GM18505 (cell line): ENCODE measurements around the gene LMBR1.
"Not testable (repeated sequence)": the region's sequence is repeated elsewhere in the genome, so short reads cannot be mapped to it uniquely, and the experiment has no call there.

Source experiments
- ATAC-seq: cut with Tn5 transposase; IDR thresholded peaks from one replicate; pipeline ENCODE4 v1.9.1; 2021; ENCODE audit not compliant: unreplicated experiment
- POLR2A ChIP-seq: IDR thresholded peaks from 4 replicates; pipeline ENCODE4 v1.6.1; 2011; ENCODE audit warnings: borderline replicate concordance; ENCODE audit not compliant: insufficient read depth, insufficient read length; ENCODE audit errors: extremely low read depth

Gene LMBR1

DNA sequence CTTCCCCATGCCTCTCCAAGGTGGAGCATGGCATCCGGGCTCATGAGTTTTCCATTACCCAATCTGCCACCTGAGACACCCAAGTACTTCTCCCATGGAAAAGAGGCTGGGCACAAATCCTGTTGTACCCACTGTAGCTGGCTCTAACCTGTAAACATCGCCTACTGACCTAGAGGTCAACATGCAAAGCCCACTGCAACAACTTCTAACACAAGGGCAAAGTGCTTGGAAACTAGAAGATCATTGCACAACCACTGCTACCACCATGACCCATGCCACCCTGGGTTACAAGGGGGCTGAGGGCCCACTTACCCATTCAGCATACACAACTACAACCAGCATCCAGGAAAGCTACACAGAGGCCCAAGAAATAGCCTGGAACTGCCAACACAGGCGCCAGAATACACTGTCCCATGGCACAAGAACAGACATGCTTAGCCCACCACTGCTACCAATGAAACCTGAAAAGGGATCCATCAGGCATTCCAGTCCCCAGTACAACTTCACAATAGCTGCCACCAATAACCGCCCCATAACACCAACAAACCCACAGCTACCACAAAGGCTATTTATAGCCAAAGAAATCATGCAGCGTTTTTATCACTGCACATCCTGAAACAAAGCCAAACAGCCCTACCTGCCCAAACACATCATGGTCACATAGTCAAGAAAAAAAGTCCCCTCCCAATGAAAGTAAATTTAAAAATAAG lies 189.1 kb downstream of the LMBR1 start:
- TF ChIP-seq POLR2A, result no peak
- ATAC-seq, result peak; percentile 64

DNA sequence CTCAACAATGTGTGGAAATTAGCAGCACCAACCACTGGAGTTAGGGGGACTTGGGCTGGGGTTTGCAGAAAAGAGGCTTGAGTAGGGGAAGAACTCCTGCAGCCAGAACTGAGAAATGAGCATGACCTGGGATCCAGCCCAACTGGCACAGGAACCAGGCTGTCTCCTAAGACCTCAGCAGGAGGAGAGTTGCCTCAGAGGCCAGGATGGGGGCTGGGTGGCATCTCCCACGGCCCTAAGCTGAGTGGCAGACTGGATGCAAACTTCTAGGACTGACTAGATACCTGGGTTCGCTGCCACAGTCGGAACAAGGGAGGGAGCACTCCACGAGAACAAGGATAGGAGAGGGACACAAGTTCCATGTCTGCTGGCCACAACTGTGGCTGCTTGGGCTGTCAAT lies 189.8 kb downstream of the LMBR1 start:
- TF ChIP-seq POLR2A, result no peak
- ATAC-seq, result no peak

DNA sequence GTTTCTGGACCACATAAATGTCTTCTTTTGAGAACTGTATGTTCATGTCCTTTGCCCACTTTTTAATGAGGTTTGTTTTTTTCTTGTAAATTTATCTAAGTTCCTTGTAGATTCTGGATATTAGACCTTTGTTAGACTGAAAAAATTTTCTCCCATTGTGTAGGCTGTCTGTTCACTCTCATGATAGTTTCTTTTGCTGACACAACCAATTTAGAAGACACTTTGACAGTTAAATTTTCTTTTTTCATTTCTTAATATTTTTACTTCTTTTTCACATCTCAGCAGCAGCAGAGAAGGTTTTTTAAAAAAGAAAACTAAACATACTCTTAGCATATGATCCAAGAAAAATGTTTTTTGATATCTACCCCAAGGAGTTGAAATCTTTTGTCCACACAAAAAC lies 190.6 kb downstream of the LMBR1 start:
- no peak for TF ChIP-seq POLR2A
- no peak for ATAC-seq

DNA sequence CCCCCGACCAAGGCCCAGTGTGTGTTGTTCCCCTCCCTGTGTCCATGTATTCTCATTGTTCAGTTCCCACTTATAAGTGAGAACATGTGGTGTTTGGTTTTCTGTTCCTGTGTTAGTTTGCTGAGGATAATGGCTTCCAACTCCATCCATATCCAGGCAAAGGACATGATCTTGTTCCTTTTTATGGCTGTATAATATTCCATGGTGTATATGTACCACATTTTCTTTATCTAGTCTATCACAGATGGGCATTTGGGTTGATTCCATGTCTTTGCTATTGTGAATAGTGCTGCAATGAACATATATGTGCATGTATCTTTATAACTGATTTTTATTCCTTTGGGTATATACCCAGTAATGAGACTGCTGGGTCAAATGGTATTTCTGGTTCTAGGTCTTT lies 191.2 kb downstream of the LMBR1 start:
- ATAC-seq, result not testable (repeated sequence)

DNA sequence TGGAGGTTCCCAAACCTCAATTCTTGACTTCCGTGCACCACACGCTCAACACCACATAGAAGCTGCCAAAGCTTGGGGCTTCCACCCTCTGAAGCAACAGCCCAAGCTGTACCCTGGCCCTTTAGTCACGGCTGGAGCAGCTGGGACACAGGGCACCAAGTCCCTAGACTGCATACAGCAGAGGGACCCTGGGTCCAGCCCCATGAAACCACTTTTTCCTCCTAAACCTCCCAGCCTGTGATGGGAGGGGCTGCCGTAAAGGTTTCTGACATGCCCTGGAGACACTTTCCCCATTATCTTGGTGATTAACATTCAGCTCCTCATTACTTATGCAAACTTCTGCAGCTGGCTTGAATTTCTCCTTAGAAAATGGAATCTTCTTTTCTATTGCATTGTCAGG lies 194.5 kb downstream of the LMBR1 start:
- ATAC-seq, result not testable (repeated sequence)

DNA sequence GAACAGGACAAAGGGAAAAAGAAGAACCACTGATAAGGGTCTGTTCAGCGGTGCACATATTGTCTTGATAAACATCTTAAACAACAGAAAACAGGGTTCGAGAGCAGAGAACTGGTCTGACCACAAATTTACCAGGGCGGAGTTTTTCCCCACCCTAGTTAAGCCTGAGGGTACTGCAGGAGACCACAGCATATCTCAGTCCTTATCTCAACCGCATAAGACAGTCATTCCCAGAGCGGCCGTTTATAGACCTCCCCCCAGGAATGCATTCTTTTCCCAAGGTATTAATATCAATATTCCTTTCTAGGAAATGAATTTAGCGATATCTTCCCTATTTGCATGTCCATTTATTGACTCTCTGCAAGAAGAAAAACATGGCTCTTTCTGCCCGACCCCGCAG lies 195.7 kb downstream of the LMBR1 start:
- ATAC-seq, result not testable (repeated sequence)

DNA sequence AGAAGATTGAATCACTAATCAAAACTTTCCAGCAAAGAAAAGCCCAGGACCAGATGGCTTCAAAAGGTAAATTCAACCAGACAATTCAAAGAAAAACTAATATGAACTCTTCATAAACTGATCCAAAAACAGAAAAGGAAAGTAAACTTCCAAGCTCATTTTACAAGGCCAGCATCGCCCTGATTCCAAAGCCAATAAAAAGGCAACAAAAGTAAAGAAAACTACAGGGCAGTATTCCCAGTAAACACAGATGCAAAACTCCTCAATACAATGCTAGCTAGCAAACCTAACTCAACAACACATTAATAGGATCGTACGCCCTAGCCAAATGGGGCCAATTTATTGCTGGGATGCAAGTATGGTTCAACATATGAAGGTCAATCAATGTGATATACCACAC lies 199.4 kb downstream of the LMBR1 start:
- TF ChIP-seq POLR2A, result no peak
- ATAC-seq, result no peak

DNA sequence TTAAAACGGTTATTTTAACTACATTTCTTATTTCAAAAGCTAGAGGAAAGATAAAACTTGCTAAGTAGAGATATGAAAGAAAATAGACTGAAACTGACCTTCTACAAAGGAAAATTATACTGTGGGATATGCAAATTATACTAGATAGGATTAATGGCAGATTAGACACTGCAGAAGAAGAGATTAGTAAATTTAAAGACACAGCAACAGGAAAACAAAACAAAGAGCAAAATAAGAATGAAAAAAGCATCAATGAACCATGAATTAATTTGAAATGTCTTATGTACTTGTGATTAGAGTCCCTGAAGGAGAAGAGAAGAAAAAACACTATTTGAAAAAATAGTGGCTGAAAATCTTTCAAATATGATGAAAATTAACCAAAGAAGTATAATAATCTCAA lies 200.1 kb downstream of the LMBR1 start:
- TF ChIP-seq POLR2A, result no peak
- ATAC-seq, result no peak

DNA sequence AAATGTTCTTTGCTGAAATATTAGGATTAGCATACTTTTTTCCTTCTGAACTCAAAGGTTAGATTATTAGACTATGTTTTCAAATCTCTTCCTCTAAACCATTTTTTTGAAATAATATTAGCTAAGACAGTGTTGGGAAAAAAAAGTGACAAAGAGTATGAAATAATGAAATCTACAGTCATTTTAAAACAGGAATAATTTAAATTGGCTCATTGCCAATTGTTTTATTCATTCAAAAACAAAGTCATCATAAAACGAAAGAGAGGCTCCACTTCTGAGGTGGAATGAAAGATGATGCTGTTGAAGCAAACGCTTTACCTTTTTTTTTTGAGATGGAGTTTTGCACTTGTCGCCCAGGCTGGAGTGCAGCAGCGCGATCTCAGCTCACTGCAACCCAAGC lies 201.2 kb downstream of the LMBR1 start:
- ATAC-seq, result no peak
- TF ChIP-seq POLR2A, result no peak

DNA sequence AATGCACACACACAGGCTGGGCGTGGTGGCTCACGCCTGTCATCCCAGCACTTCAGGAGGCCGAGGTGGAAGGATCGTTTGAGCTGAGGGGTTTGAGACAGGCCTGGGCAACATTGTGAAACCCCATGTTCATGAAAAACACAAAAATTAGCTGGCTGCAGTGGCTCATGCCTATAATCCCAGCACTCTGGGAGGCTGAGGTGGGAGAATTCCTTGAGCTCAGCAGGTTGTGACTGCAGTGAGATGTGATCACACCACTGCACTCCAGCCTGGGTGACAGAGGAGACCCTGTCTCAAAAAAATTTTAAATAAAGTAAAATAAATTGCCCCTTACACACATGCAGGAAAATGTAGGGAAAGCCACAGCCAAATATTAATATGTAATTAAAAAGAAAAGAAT lies 208.3 kb downstream of the LMBR1 start:
- no peak for TF ChIP-seq POLR2A
- no peak for ATAC-seq

DNA sequence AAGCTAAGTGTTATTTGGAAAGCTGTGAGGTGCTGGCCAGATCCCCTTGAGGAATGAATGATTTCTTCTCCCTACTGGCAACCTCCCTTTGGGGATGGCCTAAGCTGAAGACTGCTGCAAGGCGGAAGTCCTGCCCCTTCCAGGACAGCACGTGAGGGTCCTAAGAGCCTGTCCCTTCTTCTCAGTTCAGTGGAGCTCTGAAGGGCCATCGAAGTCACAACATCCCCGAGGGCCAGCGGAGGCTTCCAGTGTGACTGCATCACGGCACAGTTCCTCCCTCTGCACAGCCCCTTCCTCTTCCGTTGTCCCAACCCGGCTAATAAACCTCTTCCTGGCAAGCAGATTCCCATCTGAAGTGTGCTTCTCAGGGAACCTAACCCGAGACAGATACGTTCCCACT lies 208.7 kb downstream of the LMBR1 start:
- ATAC-seq, result no peak

DNA sequence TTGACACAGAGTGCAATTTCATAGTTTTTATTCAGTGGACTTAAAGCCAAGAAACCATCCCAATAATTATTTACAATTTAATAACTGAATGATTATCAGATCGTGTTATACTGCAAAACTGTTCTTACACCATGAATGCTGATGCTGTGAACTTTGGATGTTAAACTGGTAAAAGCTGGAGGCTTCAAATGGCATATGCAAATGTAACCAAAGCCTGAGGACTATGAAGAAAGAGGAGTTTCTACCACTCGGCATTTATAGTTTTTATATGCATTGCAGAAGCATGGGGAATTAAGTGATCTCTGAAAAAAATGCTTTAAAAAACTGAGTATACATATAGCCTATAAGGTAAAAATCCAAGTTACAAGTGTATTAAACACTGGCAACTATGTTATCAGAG lies 210.1 kb downstream of the LMBR1 start:
- TF ChIP-seq POLR2A, result no peak
- ATAC-seq, result no peak

More for the DNA sequence above, 208.7 kb downstream of the LMBR1 start:
- TF ChIP-seq POLR2A, result no peak

DNA sequence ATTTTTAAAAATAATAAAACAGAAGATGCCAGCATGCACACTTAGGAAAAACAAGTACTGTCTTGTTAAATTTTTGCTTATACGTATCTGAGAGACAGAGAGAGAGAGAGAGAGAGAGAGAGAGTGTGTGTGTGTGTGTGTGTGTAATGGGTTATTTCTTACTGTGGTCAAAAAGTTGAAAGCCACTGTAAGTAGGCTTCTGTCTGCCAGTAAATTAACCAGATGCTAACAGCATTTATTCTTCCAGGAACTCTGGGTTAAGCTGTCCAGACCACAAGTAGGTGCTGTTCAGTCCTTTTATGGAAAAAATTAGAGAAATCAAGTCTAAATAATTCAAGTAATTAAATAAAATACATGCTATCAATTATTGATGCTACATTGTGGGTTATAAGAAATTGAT lies 212.7 kb downstream of the LMBR1 start:
- ATAC-seq, result no peak
- no peak for TF ChIP-seq POLR2A

DNA sequence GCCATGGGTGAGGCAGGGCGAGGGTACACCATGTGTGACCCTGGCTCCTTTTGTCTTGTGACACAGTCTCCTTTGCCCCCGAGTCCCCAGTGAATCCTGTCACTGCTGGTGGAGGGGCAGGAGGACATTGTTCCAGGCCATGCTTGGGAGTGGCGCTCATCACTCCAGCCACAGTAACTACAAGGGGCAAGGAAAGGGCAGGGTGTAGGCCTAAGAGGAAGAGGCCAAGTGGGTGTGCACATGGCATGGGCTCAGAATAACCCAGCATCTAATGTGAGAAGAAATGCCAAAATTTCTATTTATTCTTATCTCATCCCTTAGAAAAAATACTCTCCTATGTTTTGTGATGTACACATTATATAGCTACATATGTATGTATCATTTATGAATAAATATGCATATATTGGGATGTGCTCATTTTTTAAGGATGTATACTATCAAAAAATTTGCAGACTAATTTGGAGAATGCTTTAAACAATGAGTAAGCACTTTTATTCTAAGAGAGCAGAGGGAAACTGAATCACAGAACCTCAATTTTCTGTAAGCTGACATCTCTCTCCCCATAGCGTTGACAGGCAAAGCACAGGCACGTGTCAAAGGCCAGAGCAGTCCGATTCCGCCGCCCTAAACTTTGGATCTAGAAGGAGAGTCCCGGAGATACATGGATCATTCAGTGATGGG lies 215.5 kb downstream of the LMBR1 start:
- TF ChIP-seq POLR2A, result no peak
- ATAC-seq, result no peak

DNA sequence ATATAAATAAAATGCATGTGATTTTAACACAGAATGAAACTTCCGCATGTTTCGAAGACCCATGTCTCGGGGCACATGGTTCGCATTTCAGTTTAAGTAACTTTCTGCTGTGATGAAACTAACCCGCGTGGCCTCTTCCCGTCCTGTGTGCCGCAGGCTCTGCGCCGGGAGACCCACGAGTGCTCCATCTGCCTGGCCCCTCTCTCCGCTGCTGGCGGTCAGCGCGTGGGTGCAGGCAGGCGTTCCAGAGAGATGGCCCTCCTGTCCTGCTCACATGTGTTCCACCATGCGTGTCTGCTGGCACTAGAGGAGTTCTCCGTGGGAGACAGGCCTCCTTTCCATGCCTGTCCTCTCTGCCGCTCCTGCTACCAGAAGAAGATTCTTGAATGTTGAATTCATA lies 216.7 kb downstream of the LMBR1 start:
- no peak for ATAC-seq
- no peak for TF ChIP-seq POLR2A
